DMS114 treated with DMSO at 0.1 percent for 48 hours (cell line): Measurements from ENCODE around the gene KRT83.
"Not testable (repeated sequence)": the region's sequence is repeated elsewhere in the genome, so short reads cannot be mapped to it uniquely, and the experiment has no call there.

Experiments used
- DNase-seq: peaks from one replicate; lab custom pipeline; 2025; ENCODE audit not compliant: unreplicated experiment; lab: John Stamatoyannopoulos, UW

Gene KRT83

GRCh38 chr12:52333321-52333720 lies 12.1 kb upstream of the KRT83 start:
- no peak for DNase-seq

GRCh38 chr12:52332381-52332780 lies 11.2 kb upstream of the KRT83 start:
- no peak for DNase-seq

GRCh38 chr12:52331833-52332232 lies 10.6 kb upstream of the KRT83 start:
- DNase-seq: no peak

GRCh38 chr12:52331039-52331438 lies 9.8 kb upstream of the KRT83 start:
- DNase-seq: no peak

GRCh38 chr12:52327830-52328500 lies 6.8 kb upstream of the KRT83 start:
- no peak for DNase-seq

GRCh38 chr12:52327052-52327829 lies 6.0 kb upstream of the KRT83 start:
- peak; percentile 88 for DNase-seq

- DNase-seq: no peak
Measured at GRCh38 chr12:52324153-52324444, 2.9 kb upstream of the KRT83 start.

- DNase-seq: no peak
Measured at GRCh38 chr12:52323416-52324152, 2.4 kb upstream of the KRT83 start.

GRCh38 chr12:52323001-52323400 lies 1.8 kb upstream of the KRT83 start:
- no peak for DNase-seq

- no peak for DNase-seq
Measured at GRCh38 chr12:52322069-52322468, 871 bp upstream of the KRT83 start.

GRCh38 chr12:52321418-52321817 lies 220 bp upstream of the KRT83 start:
- DNase-seq: no peak

- DNase-seq: no peak
Measured at GRCh38 chr12:52319097-52319496, 2.1 kb downstream of the KRT83 start.

- DNase-seq: no peak
Measured at GRCh38 chr12:52318241-52318990, 2.8 kb downstream of the KRT83 start.

GRCh38 chr12:52317468-52318052 lies 3.6 kb downstream of the KRT83 start:
- no peak for DNase-seq

- DNase-seq: no peak
Measured at GRCh38 chr12:52316701-52317100, 4.5 kb downstream of the KRT83 start.

- no peak for DNase-seq
Measured at GRCh38 chr12:52316290-52316689, 4.9 kb downstream of the KRT83 start.

- DNase-seq: not testable (repeated sequence)
Measured at GRCh38 chr12:52315721-52316120, 5.5 kb downstream of the KRT83 start.

- no peak for DNase-seq
Measured at GRCh38 chr12:52314511-52314910, 6.7 kb downstream of the KRT83 start.

- DNase-seq: no peak
Measured at GRCh38 chr12:52313926-52314325, 7.3 kb downstream of the KRT83 start.

GRCh38 chr12:52313461-52313860 lies 7.7 kb downstream of the KRT83 start:
- DNase-seq: no peak

GRCh38 chr12:52312086-52312485 lies 9.1 kb downstream of the KRT83 start:
- no peak for DNase-seq
